Measurements from ENCODE around the gene ZNF700.
"Not testable (repeated sequence)": the region's sequence is repeated elsewhere in the genome, so short reads cannot be mapped to it uniquely, and the experiment has no call there.

- not testable (repeated sequence) for TF ChIP-seq CTCF (IDR thresholded peaks at IDR 0.05; ENCODE audit: low read depth, low read length, poor library complexity, severe bottlenecking); EZH2phosphoT487 (IDR thresholded peaks at IDR 0.05; ENCODE audit: borderline replicate concordance, low read length)
These were observed 10.4 kb upstream of the ZNF700 start for GRCh38 chr19:11914417-11915051.
